ENCODE data around the gene TOMT.

TOMT gene

GRCh38 chr11:72088076-72088808 lies 17.5 kb upstream of the TOMT start:
- no peak for DNase-seq (ENCODE audit: low spot score)

DNA sequence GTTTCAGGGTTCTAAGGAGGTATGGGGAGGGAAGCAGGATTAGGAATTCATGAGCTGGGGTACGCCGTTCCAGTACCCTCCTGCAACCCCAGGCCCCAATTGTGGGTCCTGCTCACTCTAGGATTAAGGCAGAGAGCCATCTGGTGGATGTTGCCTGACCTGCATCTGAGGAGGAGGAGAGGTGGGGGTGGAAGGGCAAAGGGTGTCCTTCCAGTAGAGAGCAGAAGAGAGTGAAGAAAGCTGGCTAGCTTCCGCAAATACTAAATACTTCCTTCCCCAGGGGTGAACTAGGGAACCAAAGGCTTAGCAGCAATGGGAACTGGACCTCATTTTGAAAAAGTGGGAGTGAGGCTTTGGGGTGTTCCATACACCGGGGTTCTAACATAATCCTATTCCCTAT lies 14.4 kb upstream of the TOMT start:
- DNase-seq (ENCODE audit: low spot score), result peak; percentile 62

DNA sequence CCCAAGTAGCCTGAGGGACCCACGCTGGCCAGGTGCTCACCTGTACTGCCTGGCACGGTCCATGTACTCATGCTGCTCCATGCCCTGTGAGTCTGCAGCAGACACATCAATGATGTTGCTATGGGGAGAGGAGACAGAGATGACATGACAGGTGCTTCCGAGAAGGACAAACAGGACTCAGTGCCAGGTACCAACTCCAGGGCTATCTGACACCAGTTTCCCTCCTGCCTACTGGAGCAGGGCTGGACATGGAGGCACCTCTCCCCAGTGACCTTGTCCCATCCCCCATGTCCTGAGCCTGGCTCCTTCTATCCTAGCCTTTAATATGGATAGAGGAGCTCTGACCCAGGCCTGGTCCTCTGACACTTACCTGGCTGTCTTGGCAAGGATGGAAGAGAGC lies 7.0 kb upstream of the TOMT start:
- no peak for DNase-seq (ENCODE audit: low spot score)

- no peak for DNase-seq (ENCODE audit: low spot score)
Observed at GRCh38 chr11:72100009-72100408, 5.7 kb upstream of the TOMT start.

DNA sequence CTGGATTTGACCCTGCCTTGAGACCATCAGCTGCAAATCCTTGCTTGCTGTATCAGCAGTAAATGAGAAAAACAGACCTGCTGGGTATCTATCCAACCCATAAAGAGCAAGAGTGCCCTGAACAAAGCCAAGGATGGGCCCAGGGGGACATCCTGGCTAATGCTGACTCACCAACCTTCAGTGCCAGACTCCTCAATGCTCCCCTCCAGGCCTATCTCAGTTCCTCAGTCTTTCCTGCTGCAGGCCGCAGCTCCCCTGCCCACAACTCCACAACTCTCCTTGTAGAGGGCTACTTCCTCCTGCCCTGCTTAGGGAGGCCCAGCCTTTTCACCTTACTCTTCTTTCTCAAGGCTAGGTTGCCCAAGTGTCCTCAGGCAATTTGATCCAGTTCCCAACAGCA lies 5.3 kb upstream of the TOMT start:
- no peak for DNase-seq (ENCODE audit: low spot score)

- DNase-seq (ENCODE audit: low spot score), result no peak
Observed at GRCh38 chr11:72102162-72102561, 3.6 kb upstream of the TOMT start.

DNA sequence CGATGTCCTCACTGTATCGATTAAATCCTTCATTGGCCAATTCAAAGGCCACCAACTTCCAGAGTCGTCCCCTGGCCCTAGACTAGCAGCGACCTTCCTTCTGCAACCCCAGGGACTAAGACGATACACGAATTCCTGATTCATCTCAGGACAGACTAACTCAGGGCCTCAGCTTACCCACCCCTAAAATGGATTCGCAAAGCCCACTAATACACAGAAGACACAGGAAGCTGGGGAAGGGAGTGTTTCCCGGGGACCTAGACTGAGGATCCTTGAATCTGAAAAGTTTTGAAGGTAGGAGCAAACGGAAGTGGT lies 3.1 kb upstream of the TOMT start:
- no peak for DNase-seq (ENCODE audit: low spot score)

- peak; percentile 97 for DNase-seq (ENCODE audit: low spot score)
Observed at GRCh38 chr11:72102946-72103753, 2.6 kb upstream of the TOMT start, which contains the start of gene LAMTOR1. LAMTOR1 (minus strand) TSS chr11:72103297; CDS start chr11:72103224, 73 bp downstream.

- no peak for DNase-seq (ENCODE audit: low spot score)
Observed at GRCh38 chr11:72103754-72104167, 2.0 kb upstream of the TOMT start.

- no peak for DNase-seq (ENCODE audit: low spot score)
Observed at GRCh38 chr11:72111300-72112142, 5.8 kb downstream of the TOMT start.

DNA sequence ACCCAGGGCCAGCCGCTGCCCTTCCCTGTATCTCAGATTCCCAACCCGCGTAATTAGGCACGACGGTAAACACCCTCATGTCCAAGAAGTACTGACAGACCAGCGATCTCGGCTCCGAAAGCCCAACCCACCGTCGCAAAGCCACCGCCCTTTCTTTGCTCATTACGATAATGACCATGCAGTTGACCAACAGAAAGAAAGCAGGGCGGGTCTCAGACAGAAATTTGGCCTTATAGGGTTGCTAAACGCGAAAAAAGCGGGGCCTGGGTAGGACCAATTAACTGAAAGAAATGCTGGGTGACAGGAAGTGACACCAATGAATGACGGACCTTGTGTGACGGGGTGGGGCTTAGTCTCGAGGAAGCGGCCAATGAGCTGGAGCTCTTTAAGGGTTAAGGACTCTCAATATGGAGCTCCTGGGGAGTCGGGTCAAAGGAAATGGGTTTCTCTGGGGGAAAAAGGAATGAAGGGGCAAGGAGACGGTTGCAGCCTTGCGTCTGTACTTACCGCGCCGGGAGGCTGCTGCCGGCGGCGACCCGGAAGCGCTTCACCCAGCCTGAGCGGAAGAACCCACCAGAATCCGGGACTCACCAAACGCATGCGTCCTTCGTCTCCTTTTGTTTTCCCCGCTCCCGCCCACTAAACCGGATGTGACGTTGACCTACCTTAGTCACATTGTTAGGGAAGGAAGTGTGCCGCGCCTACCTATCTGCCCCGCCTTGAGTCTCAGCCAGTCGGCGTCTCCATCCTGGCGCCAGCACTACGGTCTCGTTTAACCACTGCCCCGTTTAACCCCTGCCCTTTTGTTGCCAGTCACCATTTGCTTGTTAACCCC lies 6.6 kb downstream of the TOMT start, which contains the start of gene ANAPC15:
TSS of gene ANAPC15 (minus strand) at position 553 of the 835 bp plus-strand sequence. CDS start 1,419 bp downstream, outside the sequence.
- peak; percentile 99 for DNase-seq (ENCODE audit: low spot score)

DNA sequence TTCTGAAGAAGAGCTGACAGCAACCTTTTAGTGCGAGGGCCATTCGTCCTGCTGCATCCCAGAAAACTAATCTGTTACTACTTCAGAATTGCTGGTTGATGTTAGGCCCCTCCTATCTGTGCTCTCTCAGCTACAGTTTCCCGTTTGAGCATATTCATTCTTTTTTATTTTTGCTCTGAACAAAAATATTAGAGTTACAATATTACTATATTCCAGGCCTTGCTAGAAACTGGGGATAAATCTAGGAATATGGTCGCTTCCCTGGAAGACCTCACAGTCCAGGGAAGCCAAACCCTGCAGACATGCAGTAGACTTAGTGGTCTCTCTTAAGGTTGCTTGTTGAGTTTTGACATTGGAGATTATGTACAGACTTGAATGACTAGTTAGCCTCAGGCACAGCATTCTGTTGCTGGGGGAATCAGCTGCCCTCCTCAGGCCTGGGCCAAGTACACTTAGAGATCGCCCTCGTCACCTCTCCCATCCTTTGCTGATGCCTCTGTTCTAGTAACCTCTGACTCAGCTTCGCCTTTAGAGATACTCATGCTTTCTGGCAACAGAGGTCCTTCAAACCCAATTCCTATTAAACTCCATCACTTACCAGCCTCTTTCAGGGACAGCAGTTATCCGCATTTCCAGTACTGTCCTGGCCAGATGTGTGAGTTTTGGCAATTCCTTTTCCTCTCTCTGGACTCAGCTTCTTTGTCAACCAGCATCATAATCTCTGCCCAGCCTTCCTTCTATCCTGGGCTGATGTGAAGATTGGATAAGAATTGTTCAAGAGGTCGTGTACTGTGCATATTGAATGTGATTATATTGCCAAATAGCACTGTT lies 7.5 kb downstream of the TOMT start:
- DNase-seq (ENCODE audit: low spot score), result no peak

DNA sequence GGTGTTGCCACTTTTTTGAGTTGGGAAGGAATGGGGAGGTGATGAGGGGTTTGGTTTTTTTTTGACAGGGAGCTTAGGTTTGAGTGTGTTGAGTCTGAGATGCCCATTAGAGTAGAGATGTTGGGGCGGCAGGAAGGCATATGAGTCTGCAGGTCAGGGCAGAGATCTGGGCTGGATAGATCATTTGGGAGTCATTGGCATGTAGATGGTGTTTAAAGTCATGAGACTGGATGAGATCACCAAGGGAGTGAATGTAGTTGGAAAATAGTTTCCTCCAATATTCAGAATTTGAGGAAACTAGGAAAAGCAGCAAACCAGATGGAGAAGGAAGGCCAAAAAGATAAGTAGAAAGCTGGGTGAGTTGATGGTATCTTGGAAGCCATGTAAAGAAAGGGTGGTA lies 8.8 kb downstream of the TOMT start:
- DNase-seq (ENCODE audit: low spot score), result no peak

DNA sequence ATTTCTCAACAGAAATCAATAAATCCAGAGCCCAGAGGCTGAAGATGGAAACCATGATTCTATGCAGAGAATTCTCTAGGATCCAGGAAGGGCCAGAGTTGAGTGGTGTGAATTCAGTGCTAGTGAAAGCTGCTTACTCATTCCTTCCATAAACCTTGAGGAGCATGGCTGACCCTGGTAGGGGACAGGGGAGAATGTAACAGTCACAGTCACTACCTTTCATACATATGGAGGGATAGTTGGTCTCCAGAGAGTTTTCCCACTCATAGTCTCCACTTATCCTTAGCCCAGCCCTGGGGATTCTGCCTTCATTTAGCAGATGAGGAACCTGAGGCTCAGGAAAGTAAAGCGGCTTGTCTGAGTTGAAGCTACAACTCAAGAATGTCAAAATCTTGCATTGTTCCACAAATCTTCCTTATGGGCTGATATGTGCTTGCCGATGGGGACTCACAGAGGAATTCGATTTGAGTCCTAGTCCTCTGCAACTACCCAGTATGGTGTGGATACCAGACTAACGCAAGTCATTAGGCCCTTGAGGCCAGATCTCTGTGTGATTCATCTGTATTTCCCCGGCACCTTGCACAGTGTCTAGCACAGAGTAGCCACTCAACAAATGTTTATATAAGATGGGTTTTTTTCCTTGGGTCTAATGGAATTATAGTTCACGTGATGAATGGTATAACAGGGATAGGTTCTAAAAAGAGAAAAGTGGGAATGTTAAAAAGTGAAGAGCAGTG lies 10.5 kb downstream of the TOMT start:
- no peak for DNase-seq (ENCODE audit: low spot score)

- no peak for DNase-seq (ENCODE audit: low spot score)
Observed at GRCh38 chr11:72119198-72119597, 13.5 kb downstream of the TOMT start.

DNA sequence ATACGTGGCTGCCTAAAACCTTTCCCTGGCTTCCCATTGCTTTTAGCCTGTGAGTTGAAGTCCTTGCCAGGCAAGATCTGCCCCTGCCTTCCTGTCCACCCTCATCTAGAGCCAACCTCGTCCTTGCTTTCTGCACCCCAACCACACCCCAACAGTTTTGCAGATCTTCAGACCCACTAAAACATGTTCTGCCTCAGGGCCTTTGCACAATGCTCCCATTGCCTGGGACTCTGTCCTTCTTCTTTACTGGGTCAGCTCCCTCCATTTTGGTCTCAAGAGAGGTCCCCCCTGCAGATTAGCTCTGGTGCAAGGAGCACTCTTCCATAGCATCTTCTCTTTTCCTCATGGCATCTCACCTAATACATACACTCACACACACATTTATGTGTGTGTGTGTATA lies 15.2 kb downstream of the TOMT start:
- DNase-seq (ENCODE audit: low spot score), result no peak

- no peak for DNase-seq (ENCODE audit: low spot score)
Observed at GRCh38 chr11:72122607-72123006, 16.9 kb downstream of the TOMT start.

- DNase-seq (ENCODE audit: low spot score), result no peak
Observed at GRCh38 chr11:72123117-72123653, 17.5 kb downstream of the TOMT start.

DNA sequence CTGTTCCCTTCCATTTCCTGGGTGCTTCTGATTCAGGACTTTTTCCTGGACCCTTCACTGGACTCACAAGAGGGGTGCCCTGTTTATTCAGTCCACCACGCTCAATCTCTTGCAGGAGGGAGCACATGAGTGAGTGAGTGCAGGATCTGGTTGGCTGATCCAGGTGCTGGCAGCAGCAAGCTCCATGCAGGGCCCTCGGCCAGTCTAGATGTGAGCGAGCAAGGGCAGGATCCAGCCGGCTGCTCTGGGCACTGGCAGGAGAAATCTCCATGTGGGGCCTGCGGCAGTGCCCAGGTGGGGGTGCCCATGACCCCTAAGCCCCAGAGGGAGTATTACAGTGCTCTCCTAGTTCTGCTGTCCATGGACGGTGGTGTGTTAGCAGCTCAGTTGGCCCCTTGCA lies 18.3 kb downstream of the TOMT start:
- no peak for DNase-seq (ENCODE audit: low spot score)

GRCh38 chr11:72125956-72126355 lies 20.2 kb downstream of the TOMT start:
- no peak for DNase-seq (ENCODE audit: low spot score)

Data from CD4-positive, alpha-beta T cell treated with Interleukin-6 at 100 ng/mL for 8 hours (primary cell).